ENCODE results near the gene RNF214. TPM values are rescaled to one million over a fixed set of nuclear protein-coding genes. Genes with fewer than 3 reads are reported as not detected.

RNF214 gene
- polyA plus RNA-seq, 1 donor from 2014 or later = 7.6 TPM

DNA sequence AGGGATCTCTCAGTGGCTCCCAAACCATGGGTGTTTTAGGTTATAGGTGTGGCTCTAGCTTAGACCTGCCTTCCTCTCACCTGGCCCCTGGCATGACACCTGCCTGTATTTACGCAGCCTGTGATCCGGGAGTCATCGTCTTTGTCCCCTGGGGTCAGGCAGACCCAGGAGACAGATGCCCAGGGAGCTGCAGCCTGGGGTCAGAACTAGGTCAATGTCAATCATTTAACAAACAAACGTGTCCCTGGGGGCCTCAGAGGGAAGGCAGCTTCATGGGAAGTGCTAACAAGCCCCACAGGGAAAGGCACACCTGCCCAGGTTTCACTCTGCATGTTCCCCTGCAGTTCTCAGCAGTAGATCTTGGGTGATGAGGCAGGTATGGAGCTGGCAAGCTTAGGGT is 70.6 kb downstream of the RNF214 start:
- TF ChIP-seq MXI1 (conservative IDR thresholded peaks at IDR 0.05; ENCODE audit: poor library complexity, severe bottlenecking) = no peak
- TF ChIP-seq, protein P1, sequence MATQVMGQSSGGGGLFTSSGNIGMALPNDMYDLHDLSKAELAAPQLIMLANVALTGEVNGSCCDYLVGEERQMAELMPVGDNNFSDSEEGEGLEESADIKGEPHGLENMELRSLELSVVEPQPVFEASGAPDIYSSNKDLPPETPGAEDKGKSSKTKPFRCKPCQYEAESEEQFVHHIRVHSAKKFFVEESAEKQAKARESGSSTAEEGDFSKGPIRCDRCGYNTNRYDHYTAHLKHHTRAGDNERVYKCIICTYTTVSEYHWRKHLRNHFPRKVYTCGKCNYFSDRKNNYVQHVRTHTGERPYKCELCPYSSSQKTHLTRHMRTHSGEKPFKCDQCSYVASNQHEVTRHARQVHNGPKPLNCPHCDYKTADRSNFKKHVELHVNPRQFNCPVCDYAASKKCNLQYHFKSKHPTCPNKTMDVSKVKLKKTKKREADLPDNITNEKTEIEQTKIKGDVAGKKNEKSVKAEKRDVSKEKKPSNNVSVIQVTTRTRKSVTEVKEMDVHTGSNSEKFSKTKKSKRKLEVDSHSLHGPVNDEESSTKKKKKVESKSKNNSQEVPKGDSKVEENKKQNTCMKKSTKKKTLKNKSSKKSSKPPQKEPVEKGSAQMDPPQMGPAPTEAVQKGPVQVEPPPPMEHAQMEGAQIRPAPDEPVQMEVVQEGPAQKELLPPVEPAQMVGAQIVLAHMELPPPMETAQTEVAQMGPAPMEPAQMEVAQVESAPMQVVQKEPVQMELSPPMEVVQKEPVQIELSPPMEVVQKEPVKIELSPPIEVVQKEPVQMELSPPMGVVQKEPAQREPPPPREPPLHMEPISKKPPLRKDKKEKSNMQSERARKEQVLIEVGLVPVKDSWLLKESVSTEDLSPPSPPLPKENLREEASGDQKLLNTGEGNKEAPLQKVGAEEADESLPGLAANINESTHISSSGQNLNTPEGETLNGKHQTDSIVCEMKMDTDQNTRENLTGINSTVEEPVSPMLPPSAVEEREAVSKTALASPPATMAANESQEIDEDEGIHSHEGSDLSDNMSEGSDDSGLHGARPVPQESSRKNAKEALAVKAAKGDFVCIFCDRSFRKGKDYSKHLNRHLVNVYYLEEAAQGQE (IDR thresholded peaks at IDR 0.05; ENCODE audit: borderline replicate concordance) = no peak
- TF ChIP-seq SMC3 (conservative IDR thresholded peaks at IDR 0.05; ENCODE audit: poor library complexity) = no peak
- TF ChIP-seq POLR2AphosphoS5 (IDR thresholded peaks at IDR 0.05) = no peak
- no peak for TF ChIP-seq EP300 (conservative IDR thresholded peaks at IDR 0.05; ENCODE audit: poor library complexity, severe bottlenecking)
- TF ChIP-seq TAF1 (IDR thresholded peaks at IDR 0.05; ENCODE audit: low read depth) = no peak
- TF ChIP-seq EZH2 (IDR thresholded peaks at IDR 0.05; ENCODE audit: borderline replicate concordance, insufficient read depth, low read length, poor library complexity, severe bottlenecking) = no peak
- TF ChIP-seq, protein P2, sequence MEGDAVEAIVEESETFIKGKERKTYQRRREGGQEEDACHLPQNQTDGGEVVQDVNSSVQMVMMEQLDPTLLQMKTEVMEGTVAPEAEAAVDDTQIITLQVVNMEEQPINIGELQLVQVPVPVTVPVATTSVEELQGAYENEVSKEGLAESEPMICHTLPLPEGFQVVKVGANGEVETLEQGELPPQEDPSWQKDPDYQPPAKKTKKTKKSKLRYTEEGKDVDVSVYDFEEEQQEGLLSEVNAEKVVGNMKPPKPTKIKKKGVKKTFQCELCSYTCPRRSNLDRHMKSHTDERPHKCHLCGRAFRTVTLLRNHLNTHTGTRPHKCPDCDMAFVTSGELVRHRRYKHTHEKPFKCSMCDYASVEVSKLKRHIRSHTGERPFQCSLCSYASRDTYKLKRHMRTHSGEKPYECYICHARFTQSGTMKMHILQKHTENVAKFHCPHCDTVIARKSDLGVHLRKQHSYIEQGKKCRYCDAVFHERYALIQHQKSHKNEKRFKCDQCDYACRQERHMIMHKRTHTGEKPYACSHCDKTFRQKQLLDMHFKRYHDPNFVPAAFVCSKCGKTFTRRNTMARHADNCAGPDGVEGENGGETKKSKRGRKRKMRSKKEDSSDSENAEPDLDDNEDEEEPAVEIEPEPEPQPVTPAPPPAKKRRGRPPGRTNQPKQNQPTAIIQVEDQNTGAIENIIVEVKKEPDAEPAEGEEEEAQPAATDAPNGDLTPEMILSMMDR (IDR thresholded peaks at IDR 0.05; ENCODE audit: poor library complexity, severe bottlenecking) = no peak
- no peak for TF ChIP-seq RAD21 (conservative IDR thresholded peaks at IDR 0.05)
- H3K36me3 ChIP-seq (ENCODE audit: insufficient read depth, low read length) = no peaks in the 10 kb centered on the region
- H4K20me1 ChIP-seq (ENCODE audit: insufficient read depth) = no peaks in the 10 kb centered on the region
- no peak overlapping the region for H3K4me3 ChIP-seq (ENCODE audit: low read length)
- H3K27ac ChIP-seq (ENCODE audit: low read length) = no peak overlapping the region
- no peaks in the 10 kb centered on the region for H3K79me2 ChIP-seq (replicated peaks; ENCODE audit: insufficient read depth, low read length)
- no peak overlapping the region for H3K9ac ChIP-seq (ENCODE audit: low read length)
- no peaks in the 10 kb centered on the region for H3K9me3 ChIP-seq (ENCODE audit: low read length)
- H3K27me3 ChIP-seq (ENCODE audit: insufficient read depth, low read depth, low read length) = no peaks in the 10 kb centered on the region
- no peaks in the 10 kb centered on the region for H3K9me2 ChIP-seq (ENCODE audit: insufficient read depth, low read length)
- H2AFZ ChIP-seq (ENCODE audit: low read depth, low read length) = no peak overlapping the region
- no peak overlapping the region for H3K4me2 ChIP-seq (ENCODE audit: low read length)
- H3F3A ChIP-seq (ENCODE audit: insufficient read depth, low read length, poor library complexity, severe bottlenecking) = no peaks in the 10 kb centered on the region

GRCh38 chr11:117303646-117304315 is 71.3 kb downstream of the RNF214 start:
- no peaks in the 10 kb centered on the region for H3F3A ChIP-seq (ENCODE audit: insufficient read depth, low read length, poor library complexity, severe bottlenecking)
- H3K4me3 ChIP-seq (ENCODE audit: low read length) = no peak overlapping the region
- no peaks in the 10 kb centered on the region for H3K9me3 ChIP-seq (ENCODE audit: low read length)
- H3K27ac ChIP-seq (ENCODE audit: low read length) = no peak overlapping the region
- TF ChIP-seq EZH2 (IDR thresholded peaks at IDR 0.05; ENCODE audit: borderline replicate concordance, insufficient read depth, low read length, poor library complexity, severe bottlenecking) (no peak), RAD21 (conservative IDR thresholded peaks at IDR 0.05) (no peak), POLR2AphosphoS5 (IDR thresholded peaks at IDR 0.05) (no peak), EP300 (conservative IDR thresholded peaks at IDR 0.05; ENCODE audit: poor library complexity, severe bottlenecking) (no peak), TAF1 (IDR thresholded peaks at IDR 0.05; ENCODE audit: low read depth) (no peak), MXI1 (conservative IDR thresholded peaks at IDR 0.05; ENCODE audit: poor library complexity, severe bottlenecking) (no peak), SMC3 (conservative IDR thresholded peaks at IDR 0.05; ENCODE audit: poor library complexity) (no peak)
- TF ChIP-seq, protein P2 (IDR thresholded peaks at IDR 0.05; ENCODE audit: poor library complexity, severe bottlenecking) = no peak
- TF ChIP-seq, protein P1 (IDR thresholded peaks at IDR 0.05; ENCODE audit: borderline replicate concordance) = no peak
- no peaks in the 10 kb centered on the region for H3K9me2 ChIP-seq (ENCODE audit: insufficient read depth, low read length)
- H2AFZ ChIP-seq (ENCODE audit: low read depth, low read length) = no peak overlapping the region
- no peaks in the 10 kb centered on the region for H4K20me1 ChIP-seq (ENCODE audit: insufficient read depth)
- no peaks in the 10 kb centered on the region for H3K79me2 ChIP-seq (replicated peaks; ENCODE audit: insufficient read depth, low read length)
- H3K9ac ChIP-seq (ENCODE audit: low read length) = no peak overlapping the region
- no peaks in the 10 kb centered on the region for H3K27me3 ChIP-seq (ENCODE audit: insufficient read depth, low read depth, low read length)
- no peaks in the 10 kb centered on the region for H3K36me3 ChIP-seq (ENCODE audit: insufficient read depth, low read length)
- no peak overlapping the region for H3K4me2 ChIP-seq (ENCODE audit: low read length)
